ENCODE data around the gene FRAT2.

The FRAT2 gene

GRCh38 chr10:97307866-97308780 is 26.4 kb downstream of the FRAT2 start:
- Histone ChIP-seq H3K4me3 (ENCODE audit: extremely low read depth, insufficient read depth, low read length, poor library complexity, severe bottlenecking) (no peak overlapping the region), H3K4me1 (ENCODE audit: control insufficient read depth, insufficient read depth, low read length, poor library complexity, severe bottlenecking) (no peaks in the 10 kb centered on the region), H3K27ac (ENCODE audit: low read depth, low read length, severe bottlenecking) (no peak overlapping the region), H3K9me3 (ENCODE audit: control insufficient read depth, low read length) (no peaks in the 10 kb centered on the region), H3K36me3 (ENCODE audit: control insufficient read depth, insufficient read depth, low read length) (no peaks in the 10 kb centered on the region)
- 75 to 81% methylated on average over 8 to 9 of the region's 10 CpGs for WGBS, 2 experiments (ENCODE audit: insufficient coverage in 2 of 2)

GRCh38 chr10:97307441-97307840 is 27.1 kb downstream of the FRAT2 start:
- no CpG with 5 or more reads among the region's 1 CpG for WGBS, 2 experiments (ENCODE audit: insufficient coverage in 2 of 2)
- Histone ChIP-seq H3K4me3 (ENCODE audit: extremely low read depth, insufficient read depth, low read length, poor library complexity, severe bottlenecking) (no peak overlapping the region), H3K9me3 (ENCODE audit: control insufficient read depth, low read length) (no peaks in the 10 kb centered on the region), H3K36me3 (ENCODE audit: control insufficient read depth, insufficient read depth, low read length) (no peaks in the 10 kb centered on the region), H3K4me1 (ENCODE audit: control insufficient read depth, insufficient read depth, low read length, poor library complexity, severe bottlenecking) (no peaks in the 10 kb centered on the region), H3K27ac (ENCODE audit: low read depth, low read length, severe bottlenecking) (no peak overlapping the region)

GRCh38 chr10:97302088-97302791 is 32.3 kb downstream of the FRAT2 start:
- Histone ChIP-seq H3K4me3 (ENCODE audit: extremely low read depth, insufficient read depth, low read length, poor library complexity, severe bottlenecking) (no peak overlapping the region), H3K36me3 (ENCODE audit: control insufficient read depth, insufficient read depth, low read length) (no peaks in the 10 kb centered on the region), H3K9me3 (ENCODE audit: control insufficient read depth, low read length) (no peaks in the 10 kb centered on the region), H3K4me1 (ENCODE audit: control insufficient read depth, insufficient read depth, low read length, poor library complexity, severe bottlenecking) (no peaks in the 10 kb centered on the region), H3K27ac (ENCODE audit: low read depth, low read length, severe bottlenecking) (no peak overlapping the region)
- 88 to 92% methylated on average over 6 to 9 of the region's 11 CpGs for WGBS, 2 experiments (ENCODE audit: insufficient coverage in 2 of 2)

GRCh38 chr10:97300980-97301379 is 33.5 kb downstream of the FRAT2 start:
- WGBS, 2 experiments (ENCODE audit: insufficient coverage in 2 of 2): 86 to 88% methylated on average over 1 of the region's 3 CpGs

GRCh38 chr10:97298223-97298571 is 36.3 kb downstream of the FRAT2 start:
- Histone ChIP-seq H3K4me1 (ENCODE audit: control insufficient read depth, insufficient read depth, low read length, poor library complexity, severe bottlenecking) (no peaks in the 10 kb centered on the region), H3K36me3 (ENCODE audit: control insufficient read depth, insufficient read depth, low read length) (no peaks in the 10 kb centered on the region), H3K27ac (ENCODE audit: low read depth, low read length, severe bottlenecking) (no peak overlapping the region), H3K9me3 (ENCODE audit: control insufficient read depth, low read length) (no peaks in the 10 kb centered on the region), H3K4me3 (ENCODE audit: extremely low read depth, insufficient read depth, low read length, poor library complexity, severe bottlenecking) (no peak overlapping the region)
- WGBS, 2 experiments (ENCODE audit: insufficient coverage in 2 of 2): no CpG with 5 or more reads among the region's 3 CpGs

More at GRCh38 chr10:97300980-97301379, 33.5 kb downstream of the FRAT2 start:
- H3K36me3 ChIP-seq (ENCODE audit: control insufficient read depth, insufficient read depth, low read length): no peaks in the 10 kb centered on the region
- no peak overlapping the region for H3K4me3 ChIP-seq (ENCODE audit: extremely low read depth, insufficient read depth, low read length, poor library complexity, severe bottlenecking)
- no peak overlapping the region for H3K27ac ChIP-seq (ENCODE audit: low read depth, low read length, severe bottlenecking)
- H3K4me1 ChIP-seq (ENCODE audit: control insufficient read depth, insufficient read depth, low read length, poor library complexity, severe bottlenecking): no peaks in the 10 kb centered on the region
- no peaks in the 10 kb centered on the region for H3K9me3 ChIP-seq (ENCODE audit: control insufficient read depth, low read length)

GRCh38 chr10:97297556-97298222 is 36.8 kb downstream of the FRAT2 start:
- Histone ChIP-seq H3K4me3 (ENCODE audit: extremely low read depth, insufficient read depth, low read length, poor library complexity, severe bottlenecking) (no peak overlapping the region), H3K36me3 (ENCODE audit: control insufficient read depth, insufficient read depth, low read length) (no peaks in the 10 kb centered on the region), H3K27ac (ENCODE audit: low read depth, low read length, severe bottlenecking) (no peak overlapping the region), H3K4me1 (ENCODE audit: control insufficient read depth, insufficient read depth, low read length, poor library complexity, severe bottlenecking) (no peaks in the 10 kb centered on the region), H3K9me3 (ENCODE audit: control insufficient read depth, low read length) (no peaks in the 10 kb centered on the region)
- 87 to 89% methylated on average over 5 to 6 of the region's 8 CpGs for WGBS, 2 experiments (ENCODE audit: insufficient coverage in 2 of 2)

GRCh38 chr10:97292862-97293198 is 41.7 kb downstream of the FRAT2 start:
- no peak overlapping the region for H3K4me3 ChIP-seq (ENCODE audit: extremely low read depth, insufficient read depth, low read length, poor library complexity, severe bottlenecking)
- no peak overlapping the region for H3K27ac ChIP-seq (ENCODE audit: low read depth, low read length, severe bottlenecking)
- no peaks in the 10 kb centered on the region for H3K9me3 ChIP-seq (ENCODE audit: control insufficient read depth, low read length)
- 0% methylated on average over 1 of the region's 3 CpGs; no CpG with 5 or more reads in 1 of the 2 experiments for WGBS, 2 experiments (ENCODE audit: insufficient coverage in 2 of 2)
- peaks cover 7% of the 10 kb centered on the region for H3K4me1 ChIP-seq (ENCODE audit: control insufficient read depth, insufficient read depth, low read length, poor library complexity, severe bottlenecking)
- peaks cover 4% of the 10 kb centered on the region for H3K36me3 ChIP-seq (ENCODE audit: control insufficient read depth, insufficient read depth, low read length)

- peak within 1 kb of the TSS; percentile 82 for H3K4me3 ChIP-seq (ENCODE audit: extremely low read depth, insufficient read depth, low read length, poor library complexity, severe bottlenecking)
- H3K27ac ChIP-seq (ENCODE audit: low read depth, low read length, severe bottlenecking): peak within 1 kb of the TSS; percentile 99
- H3K36me3 ChIP-seq (ENCODE audit: control insufficient read depth, insufficient read depth, low read length): peaks cover 8% of the 10 kb centered on the region
- WGBS, 2 experiments (ENCODE audit: insufficient coverage in 2 of 2): 0% methylated on average over 38 to 41 of the region's 55 CpGs
- H3K4me1 ChIP-seq (ENCODE audit: control insufficient read depth, insufficient read depth, low read length, poor library complexity, severe bottlenecking): peaks cover 7% of the 10 kb centered on the region
- H3K9me3 ChIP-seq (ENCODE audit: control insufficient read depth, low read length): no peaks in the 10 kb centered on the region
Observed at GRCh38 chr10:97292097-97292861, 42.2 kb downstream of the FRAT2 start, which contains the start of gene ARHGAP19. Gene ARHGAP19, minus strand, starts transcription at chr10:97292637. Its CDS starts 10 bp downstream, at chr10:97292627.

GRCh38 chr10:97291357-97292096 is 43.0 kb downstream of the FRAT2 start:
- H3K27ac ChIP-seq (ENCODE audit: low read depth, low read length, severe bottlenecking): peak overlapping the region; percentile 99
- peak overlapping the region; percentile 82 for H3K4me3 ChIP-seq (ENCODE audit: extremely low read depth, insufficient read depth, low read length, poor library complexity, severe bottlenecking)
- peaks cover 7% of the 10 kb centered on the region for H3K4me1 ChIP-seq (ENCODE audit: control insufficient read depth, insufficient read depth, low read length, poor library complexity, severe bottlenecking)
- no peaks in the 10 kb centered on the region for H3K9me3 ChIP-seq (ENCODE audit: control insufficient read depth, low read length)
- H3K36me3 ChIP-seq (ENCODE audit: control insufficient read depth, insufficient read depth, low read length): peaks cover 15% of the 10 kb centered on the region
- WGBS, 2 experiments (ENCODE audit: insufficient coverage in 2 of 2): 74 to 78% methylated on average over 19 to 20 of the region's 25 CpGs

All from mesodermal cell (in vitro differentiated cells).